Ramos (cell line): ENCODE measurements around the gene TGFB1.
"Not testable (repeated sequence)": the region's sequence is repeated elsewhere in the genome, so short reads cannot be mapped to it uniquely, and the experiment has no call there.

Experiments
- in situ Hi-C: fragments of 300-500 bp; cut with MboI; formaldehyde crosslinking; loops from one replicate; pipeline ENCODE4 v1.14.3; 2022; ENCODE audit warnings: low sequenced_read_pairs; ENCODE audit not compliant: unreplicated experiment

The TGFB1 gene

GRCh38 chr19:41350735-41351338 lies 2.9 kb downstream of the TGFB1 start:
- in situ Hi-C loops: no loop called here

GRCh38 chr19:41346916-41347315 lies 6.8 kb downstream of the TGFB1 start:
- in situ Hi-C loops: not testable (repeated sequence)

DNA sequence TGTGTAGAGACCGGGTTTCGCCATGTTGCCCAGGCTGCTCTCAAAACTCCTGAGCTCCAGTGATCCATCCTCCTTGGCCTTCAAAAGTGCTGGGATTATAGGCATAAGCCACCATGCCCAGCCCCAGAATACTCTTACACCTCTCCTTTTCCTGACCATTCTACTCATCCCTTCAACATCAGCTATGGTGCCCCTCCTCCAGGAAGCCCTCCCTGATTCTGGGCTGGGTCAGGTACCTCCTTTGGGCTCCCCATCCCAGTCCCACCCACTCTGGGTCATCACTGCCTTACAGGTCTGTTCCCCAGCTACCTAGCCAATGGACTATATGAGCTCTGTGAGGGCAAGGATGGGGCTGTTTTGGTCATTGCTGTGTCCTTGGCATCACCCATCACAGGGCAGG lies 9.6 kb downstream of the TGFB1 start:
- in situ Hi-C loops: no loop called here

DNA sequence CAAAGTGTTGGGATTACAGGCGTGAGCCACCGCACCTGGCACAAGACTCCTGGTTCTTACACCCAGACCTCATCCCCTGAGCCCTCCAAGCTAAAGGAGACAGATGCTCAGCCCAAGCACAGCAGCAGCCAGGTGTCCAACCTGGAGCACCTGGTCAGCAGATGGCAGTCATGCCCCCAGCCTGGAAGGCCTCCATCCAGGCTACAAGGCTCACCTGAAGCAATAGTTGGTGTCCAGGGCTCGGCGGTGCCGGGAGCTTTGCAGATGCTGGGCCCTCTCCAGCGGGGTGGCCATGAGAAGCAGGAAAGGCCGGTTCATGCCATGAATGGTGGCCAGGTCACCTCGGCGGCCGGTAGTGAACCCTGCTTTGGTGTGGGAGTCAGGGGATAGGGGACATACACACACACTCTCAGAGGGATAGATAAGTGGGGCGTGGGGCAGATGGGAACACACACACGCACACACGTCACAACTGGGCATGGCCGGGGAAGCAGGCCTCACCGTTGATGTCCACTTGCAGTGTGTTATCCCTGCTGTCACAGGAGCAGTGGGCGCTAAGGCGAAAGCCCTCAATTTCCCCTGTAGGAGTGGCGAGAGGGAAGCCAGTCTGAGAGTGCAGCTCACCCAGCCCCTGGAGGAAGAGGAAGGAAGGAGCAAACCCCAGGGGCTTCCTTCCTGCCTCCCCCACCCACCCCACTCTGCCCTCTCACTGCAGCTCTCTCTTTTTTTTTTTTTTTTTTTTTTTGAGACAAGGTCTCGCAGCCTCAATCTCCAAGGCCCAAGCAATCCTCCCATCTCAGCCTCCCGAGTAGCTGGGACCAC lies 11.8 kb downstream of the TGFB1 start:
- in situ Hi-C loops: no loop called here

GRCh38 chr19:41339936-41340335 lies 13.8 kb downstream of the TGFB1 start:
- in situ Hi-C loops: no loop called here

- in situ Hi-C loops: no loop called here
These were observed 18.3 kb downstream of the TGFB1 start for GRCh38 chr19:41335467-41335866.

DNA sequence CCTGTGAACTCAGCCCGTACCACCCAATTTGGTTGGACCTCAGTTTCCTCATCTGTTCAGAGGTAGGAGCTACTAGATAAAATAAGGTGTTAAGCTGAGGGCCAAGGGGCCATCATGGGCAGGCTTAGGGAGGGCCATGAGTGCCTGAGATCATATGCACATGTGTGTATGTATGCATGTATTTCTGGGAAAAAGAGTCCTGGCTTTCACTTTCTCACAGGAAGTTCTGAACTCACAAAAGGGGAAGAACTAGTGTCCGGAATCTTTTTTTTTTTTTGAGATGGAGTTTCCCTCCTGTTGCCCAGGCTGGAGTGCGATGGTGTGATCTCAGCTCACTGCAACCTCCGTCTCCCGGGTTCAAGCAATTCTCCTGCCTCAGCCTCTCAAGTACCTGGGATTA lies 18.9 kb downstream of the TGFB1 start:
- in situ Hi-C loops: no loop called here

GRCh38 chr19:41332468-41332867 lies 21.3 kb downstream of the TGFB1 start:
- in situ Hi-C loops: no loop called here

DNA sequence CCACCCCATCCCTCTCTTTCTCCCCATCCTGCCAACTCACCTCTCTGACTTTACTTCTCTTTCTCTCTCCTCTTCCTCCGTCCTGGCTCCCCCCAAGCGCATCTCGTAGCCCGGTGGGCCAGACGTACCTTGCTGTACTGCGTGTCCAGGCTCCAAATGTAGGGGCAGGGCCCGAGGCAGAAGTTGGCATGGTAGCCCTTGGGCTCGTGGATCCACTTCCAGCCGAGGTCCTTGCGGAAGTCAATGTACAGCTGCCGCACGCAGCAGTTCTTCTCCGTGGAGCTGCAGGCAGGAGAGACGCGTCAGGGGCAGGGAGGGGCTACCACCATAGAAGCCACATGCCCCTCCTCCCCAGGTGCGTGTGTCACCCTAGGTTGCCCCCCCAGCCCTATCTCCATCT lies 21.7 kb downstream of the TGFB1 start:
- in situ Hi-C loops: no loop called here

DNA sequence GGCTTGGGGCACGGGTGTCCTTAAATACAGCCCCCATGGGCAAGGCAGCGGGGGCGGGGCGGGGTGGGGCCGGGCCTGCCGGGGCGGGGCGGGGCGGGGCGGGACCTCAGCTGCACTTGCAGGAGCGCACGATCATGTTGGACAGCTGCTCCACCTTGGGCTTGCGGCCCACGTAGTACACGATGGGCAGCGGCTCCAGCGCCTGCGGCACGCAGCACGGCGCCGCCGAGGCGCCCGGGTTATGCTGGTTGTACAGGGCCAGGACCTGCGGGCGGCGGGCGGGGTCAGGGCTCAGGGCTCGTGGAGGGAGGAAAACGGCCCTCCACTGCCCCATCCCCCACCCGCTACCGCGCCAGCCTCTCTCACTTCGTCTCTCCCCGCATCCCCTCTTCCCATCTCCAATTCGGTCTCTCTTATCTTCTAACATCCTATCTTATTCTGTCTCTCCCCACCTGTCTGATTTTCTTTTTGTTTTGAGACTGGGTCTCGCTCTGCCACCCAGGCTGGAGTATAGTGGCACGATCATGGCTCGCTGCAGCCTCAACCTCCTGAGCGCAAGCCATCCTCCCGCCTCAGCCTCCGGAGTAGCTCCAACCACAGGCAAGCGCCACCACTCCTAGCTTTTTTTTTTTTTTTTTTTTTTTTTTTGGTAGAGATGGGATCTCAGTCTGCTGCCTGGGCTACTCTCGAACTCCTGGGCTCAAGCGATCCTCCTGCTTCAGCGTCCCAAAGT lies 22.6 kb downstream of the TGFB1 start:
- in situ Hi-C loops: no loop called here

- in situ Hi-C loops: no loop called here
These were observed 23.2 kb downstream of the TGFB1 start for GRCh38 chr19:41330481-41330880.

DNA sequence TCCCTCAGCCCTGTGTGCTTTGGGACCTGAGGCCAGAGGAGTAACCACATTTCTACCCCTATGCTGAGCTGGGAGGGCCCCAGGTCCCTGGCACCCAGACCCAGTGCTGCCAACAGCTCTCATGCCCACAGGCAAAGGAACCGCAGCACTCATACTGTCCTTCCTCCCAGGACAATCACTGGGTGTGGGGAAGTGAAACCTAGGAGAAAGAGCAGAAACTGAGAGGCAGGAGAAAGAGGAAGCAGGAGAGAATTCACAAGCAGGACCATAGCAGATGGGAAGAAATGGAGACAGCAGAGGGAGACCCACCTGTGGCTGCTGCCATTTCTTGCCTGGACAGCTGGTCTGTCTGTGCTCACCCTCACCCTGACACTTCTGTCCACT lies 24.9 kb downstream of the TGFB1 start:
- in situ Hi-C loops: no loop called here

DNA sequence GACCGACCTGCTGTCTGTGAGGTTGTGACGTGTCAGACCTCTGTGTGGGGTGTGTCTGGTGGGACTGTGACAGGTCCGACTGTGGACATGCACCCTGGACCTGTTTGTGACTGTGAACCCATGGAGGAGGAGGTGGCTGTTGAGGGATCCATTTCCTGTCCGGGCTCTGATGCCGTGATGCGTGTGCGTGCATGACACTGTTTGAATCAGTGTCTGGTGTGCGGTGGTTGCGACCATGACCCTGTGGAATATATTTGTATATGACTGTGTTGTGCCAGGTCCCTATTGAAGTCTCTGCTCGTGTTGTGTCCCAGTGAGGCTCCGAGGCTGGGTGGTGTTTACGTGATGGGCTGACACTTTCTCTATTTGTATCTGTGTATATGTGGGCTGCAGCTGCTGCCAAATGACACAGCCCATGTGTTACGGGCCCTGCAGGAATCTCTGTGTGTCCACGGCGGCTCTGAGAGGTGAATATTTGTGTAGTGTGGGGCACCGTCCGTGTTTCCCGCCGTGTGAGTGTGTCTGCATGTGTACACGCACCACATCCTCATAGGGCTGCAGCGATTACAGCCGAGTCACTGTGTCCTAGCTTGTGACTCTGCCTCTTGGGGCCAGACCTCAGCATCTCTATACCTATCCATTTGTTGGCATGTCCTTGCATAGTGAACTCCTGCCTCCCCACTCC lies 25.4 kb downstream of the TGFB1 start:
- in situ Hi-C loops: no loop called here

GRCh38 chr19:41327576-41328156 lies 26.1 kb downstream of the TGFB1 start:
- in situ Hi-C loops: no loop called here

GRCh38 chr19:41327076-41327575 lies 26.6 kb downstream of the TGFB1 start:
- in situ Hi-C loops: no loop called here

DNA sequence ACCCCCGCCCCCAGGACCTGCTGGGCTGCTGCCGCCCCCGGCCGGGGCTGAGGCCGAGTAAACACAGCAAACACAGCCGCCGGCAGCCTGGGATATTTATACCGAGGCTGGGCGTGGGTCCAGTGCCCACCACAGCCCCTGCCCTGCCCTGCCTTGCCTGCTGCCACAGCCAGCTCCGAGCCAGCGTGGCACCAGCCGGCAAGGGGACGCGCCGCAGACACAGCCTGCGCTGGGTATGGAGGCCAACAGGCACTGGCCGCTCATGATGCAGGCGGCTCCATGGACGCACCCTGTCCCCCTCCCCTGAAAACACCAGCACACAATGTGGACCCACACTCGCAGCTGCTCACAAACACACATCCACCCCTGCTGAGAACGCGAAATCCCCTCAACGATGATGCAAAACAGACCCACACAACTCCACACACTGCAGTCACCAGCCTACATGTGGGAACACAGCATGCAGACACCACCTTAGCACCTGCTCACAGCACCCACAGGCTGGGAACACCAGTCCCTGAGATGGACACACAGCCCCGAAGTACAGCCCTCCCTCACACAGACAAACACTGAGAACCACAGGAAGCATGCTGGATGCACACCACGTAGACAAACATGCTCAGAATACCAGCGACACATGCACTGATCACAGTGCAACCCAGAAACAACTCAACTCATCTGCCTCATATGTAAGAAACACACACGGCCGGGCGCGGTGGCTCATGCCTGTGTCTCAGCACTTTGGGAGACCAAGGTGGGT lies 27.6 kb downstream of the TGFB1 start:
- in situ Hi-C loops: no loop called here

GRCh38 chr19:41325640-41325946 lies 28.1 kb downstream of the TGFB1 start:
- in situ Hi-C loops: no loop called here

DNA sequence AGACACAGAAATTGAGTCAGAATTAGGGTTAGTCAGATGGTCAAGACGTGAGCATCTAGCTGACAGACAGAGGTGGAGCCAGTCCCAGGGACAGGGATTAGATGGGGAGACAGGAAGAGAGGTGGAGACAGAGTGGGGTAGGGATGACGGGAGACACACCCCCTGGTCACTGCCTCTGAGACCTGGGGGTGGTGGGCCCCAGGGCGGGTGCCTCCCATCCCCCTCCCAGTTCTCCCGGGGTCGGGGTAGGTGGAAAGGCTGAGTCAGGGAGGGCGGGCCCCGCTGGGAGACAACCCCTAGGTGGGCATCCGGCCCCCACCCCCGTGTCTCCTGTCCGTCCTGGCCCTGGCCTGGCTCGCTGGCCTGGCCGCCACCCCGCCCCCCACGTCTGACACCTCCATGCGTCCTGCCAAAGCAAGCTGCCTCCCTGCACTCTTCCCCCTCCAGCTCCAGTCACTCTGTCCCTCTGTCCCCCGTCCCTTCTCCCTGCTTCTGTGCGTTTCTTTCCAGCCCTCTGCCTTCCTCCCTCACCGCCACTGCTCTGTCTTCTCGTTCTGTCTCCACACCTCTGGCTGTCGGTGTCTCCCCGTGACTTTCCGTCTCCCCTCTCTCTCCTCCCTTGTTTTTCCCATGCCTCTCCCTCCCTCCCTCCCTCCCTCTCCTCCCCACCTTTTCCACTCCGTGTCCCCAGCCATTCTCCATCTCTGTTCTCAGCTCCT lies 28.6 kb downstream of the TGFB1 start:
- in situ Hi-C loops: no loop called here

DNA sequence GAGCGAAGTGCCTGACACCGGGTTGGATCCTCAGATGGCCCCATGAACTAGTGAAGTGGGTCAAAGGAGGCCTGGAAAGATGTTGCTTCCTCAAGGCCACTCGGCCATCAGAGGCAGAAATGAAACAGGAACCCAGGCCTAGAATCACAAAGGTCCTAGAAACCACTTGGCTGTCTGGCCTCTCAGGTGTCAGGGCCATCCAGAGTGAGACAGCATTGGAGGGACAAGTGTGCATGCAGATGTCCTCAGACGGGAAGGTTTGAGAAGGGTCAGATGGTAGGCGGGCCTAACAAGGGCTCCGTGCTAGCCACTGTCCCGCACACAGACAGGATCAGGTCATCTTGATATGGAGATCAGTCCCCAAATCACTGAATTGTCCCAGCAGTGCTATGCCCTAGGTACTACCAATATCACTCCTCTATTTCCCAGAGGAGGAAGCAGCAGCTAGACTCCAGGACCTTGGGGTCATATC lies 29.5 kb downstream of the TGFB1 start:
- in situ Hi-C loops: no loop called here
